ENCODE results near the gene PELI2. TPM values are rescaled to one million over a fixed set of nuclear protein-coding genes. Genes with fewer than 3 reads are reported as not detected.

Gene PELI2
- total and polyA plus RNA-seq, 2 of the 4 experiments (the other 2 are of a cell fraction) = 6.0 to 36.7 TPM

GRCh38 chr14:56202256-56202655 lies 84.0 kb downstream of the PELI2 start:
- Histone ChIP-seq H3K9me3 (ENCODE audit: control insufficient read depth, insufficient read depth, low read length) (no peaks in the 10 kb centered on the region), H2BK20ac (ENCODE audit: low read depth, low read length) (0 out of 2 replicates have a peak overlapping the region, but pooled peaks have one; percentile 6), H3K4ac (ENCODE audit: low read depth, low read length) (peak overlapping the region; percentile 18; the same call in 1 of the 2 replicates), H3K4me1 (ENCODE audit: control insufficient read depth, insufficient read depth, low read length) (peaks cover 12% of the 10 kb centered on the region), H2BK5ac (ENCODE audit: low read depth, low read length, poor library complexity, severe bottlenecking) (no peak overlapping the region), H2AK9ac (replicated peaks; ENCODE audit: low read depth, low read length, poor library complexity) (no peak overlapping the region), H3K79me1 (ENCODE audit: low read depth in 1 of 2, low read length in 2 of 2) (peaks cover 22 to 34% of the 10 kb centered on the region in 2 experiments), H3K4me2 (ENCODE audit: low read depth, low read length) (no peak overlapping the region), H2AK5ac (ENCODE audit: low read depth, low read length) (peak overlapping the region; percentile 28; the same call in 1 of the 2 replicates), H4K20me1 (ENCODE audit: insufficient read depth, low read length) (no peaks in the 10 kb centered on the region), H3K27me3 (ENCODE audit: control insufficient read depth, insufficient read depth, low read length) (no peaks in the 10 kb centered on the region), H3K18ac (ENCODE audit: low read depth, low read length) (no peak overlapping the region), H3K23ac (ENCODE audit: low read depth, low read length) (no peak overlapping the region; the same call in 1 of the 2 replicates), H3K9ac (ENCODE audit: low read depth, low read length) (no peak overlapping the region), H2BK120ac (ENCODE audit: low read depth, low read length) (no peak overlapping the region), H2AFZ (replicated peaks; ENCODE audit: low read length, poor library complexity) (no peak overlapping the region), H3K27ac (ENCODE audit: insufficient read depth, low read length) (no peak overlapping the region), H3K9me1 (ENCODE audit: insufficient read depth, low read length) (peaks cover 7% of the 10 kb centered on the region), H4K8ac (ENCODE audit: low read depth in 2 of 2, low read length in 2 of 2) (no peak overlapping the region), H2BK15ac (ENCODE audit: low read depth, low read length) (peak overlapping the region; percentile 61; the same call in 1 of the 3 replicates), H4K91ac (ENCODE audit: insufficient read depth, low read depth, low read length) (no peak overlapping the region; the same call in 1 of the 2 replicates), H3K56ac (ENCODE audit: extremely low read depth, insufficient read depth, low read length) (no peak overlapping the region), H3K36me3 (ENCODE audit: control insufficient read depth, insufficient read depth, low read length) (no peaks in the 10 kb centered on the region), H3K14ac (replicated peaks; ENCODE audit: low read depth, low read length) (0 out of 2 replicates have a peak overlapping the region, but pooled peaks have one; percentile 39), H3K4me3 (ENCODE audit: insufficient read depth, low read depth, low read length) (no peak overlapping the region), H4K5ac (ENCODE audit: low read depth, low read length) (no peak overlapping the region)
- no CpG with 5 or more reads among the region's 2 CpGs for whole genome bisulfite sequencing, 2 experiments (ENCODE audit: extremely low coverage in 2 of 2, insufficient read length in 1 of 2)
- no peak for ATAC-seq (ENCODE audit: low read depth)
- no TSS peak for BruUV-seq (replicated peaks)
- no peak for DNase-seq
- intact Hi-C loops (cut with micrococcal nuclease) (no loop called here), in situ Hi-C loops (cut with MboI; ENCODE audit: low sequenced_read_pairs) (no loop called here), dilution Hi-C loops (cut with HindIII; ENCODE audit: low sequenced_read_pairs, unreplicated experiment) (no loop called here)
- POLR2A ChIA-PET (ENCODE audit: unreplicated experiment) = no interaction called here
- CTCF ChIA-PET = no interaction called here
- TF ChIP-seq MAFK (IDR thresholded peaks at IDR 0.05; ENCODE audit: low read depth, low read length) = no peak
- TF ChIP-seq BHLHE40 (IDR thresholded peaks at IDR 0.05; ENCODE audit: low read depth, low read length) = no peak
- TF ChIP-seq MXI1 (IDR thresholded peaks at IDR 0.05; ENCODE audit: borderline replicate concordance, low read depth, low read length) = no peak
- no peak for TF ChIP-seq NFE2L2 (IDR thresholded peaks at IDR 0.05; ENCODE audit: low read depth, low read length)
- TF ChIP-seq SMC3 (IDR thresholded peaks at IDR 0.05; ENCODE audit: low read depth, low read length) = no peak
- no peak for TF ChIP-seq RAD21 (IDR thresholded peaks at IDR 0.05; ENCODE audit: low read length)
- no peak for TF ChIP-seq CHD1 (IDR thresholded peaks at IDR 0.05; ENCODE audit: low read depth, low read length)
